Measurements from ENCODE around the gene CCDC12. TPM values are rescaled to one million over a fixed set of nuclear protein-coding genes. Genes with fewer than 3 reads are reported as not detected.

Gene CCDC12
- 15.2 and 17.4 TPM in 2 replicates for total RNA-seq (2014; rRNA removed; shearing (Covaris generic))
- 42.7 and 43.8 TPM in 2 replicates for polyA plus RNA-seq (2016; fragmentation: Nextera tagmentation; extraction: Ambion mirVana)

DNA sequence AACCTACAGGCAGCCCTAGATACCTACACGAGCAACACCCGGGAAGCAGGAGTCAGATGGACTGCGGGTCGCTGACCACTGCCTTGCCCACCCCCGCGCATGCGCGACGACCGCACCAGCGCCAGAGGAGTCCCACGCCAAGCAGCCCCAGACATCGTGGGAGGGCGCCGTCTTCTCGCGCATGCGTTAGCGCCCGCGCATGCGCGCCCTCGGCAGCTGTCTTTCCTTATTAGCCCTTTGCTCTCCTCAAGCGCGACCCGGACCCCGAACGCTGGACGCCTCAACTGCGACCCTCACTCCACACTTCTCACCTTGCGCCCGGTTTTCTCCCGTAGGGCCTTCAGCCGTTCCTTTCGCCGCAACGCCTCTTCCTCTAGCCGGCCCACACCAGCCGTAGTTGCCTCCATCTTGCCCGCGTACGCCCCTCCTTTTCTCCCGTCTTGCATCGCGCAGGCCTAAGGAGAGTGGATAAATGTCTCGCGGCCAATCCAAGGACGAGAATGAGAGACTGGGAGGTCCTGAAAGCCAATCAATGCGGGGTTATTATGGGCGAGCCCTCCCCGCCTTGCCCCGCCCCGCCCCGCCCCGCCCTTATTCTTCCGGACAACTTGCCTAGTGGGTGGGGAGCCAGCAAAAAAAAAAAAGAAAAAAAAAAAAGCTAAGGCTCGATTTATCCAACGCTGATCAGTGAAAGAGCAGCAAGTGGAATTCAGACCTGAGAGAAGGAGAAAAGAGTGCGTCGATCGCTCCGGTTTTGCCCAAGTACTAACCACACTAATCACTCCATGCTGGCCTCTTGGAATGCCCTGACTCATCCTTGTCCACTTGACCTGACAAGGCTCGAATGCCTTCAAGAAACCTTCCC lies at the start of gene CCDC12:
CCDC12 (minus strand) TSS at position 420 of the 865 bp plus-strand sequence; CDS start at position 407, 13 bp downstream.
- H3K9me3 ChIP-seq (ENCODE audit: low read depth): no peaks in the 10 kb centered on the region
- no peaks in the 10 kb centered on the region for H3K27me3 ChIP-seq (replicated peaks; ENCODE audit: insufficient read depth)
- peak within 1 kb of the TSS; percentile 90 for H3K4me3 ChIP-seq
- TF ChIP-seq EZH2 (IDR thresholded peaks at IDR 0.05; ENCODE audit: insufficient read depth, poor library complexity, severe bottlenecking) (no peak), EZH2phosphoT487 (IDR thresholded peaks at IDR 0.05; ENCODE audit: insufficient read depth, low read depth) (no peak)
- H4K20me1 ChIP-seq (ENCODE audit: insufficient read depth): no peaks in the 10 kb centered on the region
- peaks cover 11% of the 10 kb centered on the region; the same call in 1 of the 2 replicates for H3F3A ChIP-seq (ENCODE audit: insufficient read depth)
- peak within 1 kb of the TSS; percentile 93 for H3K9ac ChIP-seq
- H3K27ac ChIP-seq: peak within 1 kb of the TSS; percentile 93
- 1% methylated on average over 54 to 64 of the region's 64 CpGs for WGBS, 2 experiments (ENCODE audit: low coverage in 1 of 2, low lambda C conversion rate in 2 of 2, missing lambda C conversion rate in 2 of 2)
- H3K4me1 ChIP-seq (ENCODE audit: insufficient read depth): peaks cover 12% of the 10 kb centered on the region; the same call in 1 of the 2 replicates
- peaks cover 46% of the 10 kb centered on the region for H3K79me2 ChIP-seq (ENCODE audit: insufficient read depth)
- peak within 1 kb of the TSS; percentile 77 for H2AFZ ChIP-seq
- H3K4me2 ChIP-seq (ENCODE audit: unreplicated experiment): peak within 1 kb of the TSS; percentile 80
- no peaks in the 10 kb centered on the region for H3K36me3 ChIP-seq (ENCODE audit: low read depth)
- H3K9me2 ChIP-seq (ENCODE audit: insufficient read depth): no peaks in the 10 kb centered on the region
- DNase-seq: peak; percentile 99
- in situ Hi-C loops (cut with MboI): no loop called here

DNA sequence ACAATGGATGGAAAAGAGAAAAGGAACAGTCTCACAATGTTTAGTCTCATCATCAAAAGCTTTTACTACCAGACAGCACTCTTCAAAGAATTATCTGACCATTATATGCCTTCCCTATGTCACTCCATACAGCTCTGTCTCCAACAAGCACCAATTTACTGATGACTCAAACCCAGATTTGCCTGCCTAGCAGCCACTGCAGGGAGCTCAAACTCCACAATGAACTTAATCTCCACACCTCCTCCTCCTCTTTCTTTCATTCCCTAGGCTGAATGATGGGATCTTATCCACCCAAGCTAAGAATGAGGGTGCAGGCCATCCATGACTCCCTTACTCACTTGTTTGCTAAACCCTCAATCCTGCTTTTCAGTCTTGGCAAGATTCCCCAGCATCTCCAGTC lies 48.4 kb upstream of the CCDC12 start:
- Histone ChIP-seq H2AFZ (no peak overlapping the region), H3F3A (ENCODE audit: insufficient read depth) (peaks cover 21% of the 10 kb centered on the region), H3K4me2 (ENCODE audit: unreplicated experiment) (no peak overlapping the region), H3K27ac (0 out of 2 replicates have a peak overlapping the region, but pooled peaks have one; percentile 16), H3K9me3 (ENCODE audit: low read depth) (no peaks in the 10 kb centered on the region), H3K79me2 (ENCODE audit: insufficient read depth) (peaks cover 87% of the 10 kb centered on the region), H3K9ac (no peak overlapping the region), H3K36me3 (ENCODE audit: low read depth) (0 out of 2 replicates have a peak, but pooled peaks cover 2% of the 10 kb centered on the region), H3K4me3 (no peak overlapping the region), H4K20me1 (ENCODE audit: insufficient read depth) (no peaks in the 10 kb centered on the region), H3K4me1 (ENCODE audit: insufficient read depth) (peaks cover 17% of the 10 kb centered on the region), H3K9me2 (ENCODE audit: insufficient read depth) (no peaks in the 10 kb centered on the region), H3K27me3 (replicated peaks; ENCODE audit: insufficient read depth) (no peaks in the 10 kb centered on the region)
- TF ChIP-seq EZH2phosphoT487 (IDR thresholded peaks at IDR 0.05; ENCODE audit: insufficient read depth, low read depth): no peak
- TF ChIP-seq EZH2 (IDR thresholded peaks at IDR 0.05; ENCODE audit: insufficient read depth, poor library complexity, severe bottlenecking): no peak
- in situ Hi-C loops (cut with MboI): no loop called here
- peak; percentile 66 for DNase-seq

DNA sequence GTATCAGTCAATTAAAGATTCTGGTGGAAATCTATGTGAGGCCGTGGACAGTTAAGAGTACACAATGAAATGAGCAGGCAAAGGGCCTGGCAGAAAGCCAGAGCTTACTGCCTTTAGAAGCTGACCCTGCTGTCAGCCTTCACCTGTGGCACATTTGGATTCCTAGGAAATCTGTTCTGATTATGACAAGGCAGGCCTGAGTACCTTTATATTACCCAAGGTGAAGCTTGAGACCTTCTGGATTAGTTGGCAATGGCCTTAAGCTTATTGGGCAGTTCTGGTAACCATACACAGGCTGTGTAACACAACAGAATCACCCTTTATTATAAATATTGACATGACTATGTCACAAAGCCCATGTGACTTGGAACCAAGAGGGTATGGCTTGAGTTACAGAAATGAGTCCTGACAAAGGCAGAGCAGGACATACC lies 46.1 kb upstream of the CCDC12 start:
- H3K4me3 ChIP-seq: no peak overlapping the region
- H4K20me1 ChIP-seq (ENCODE audit: insufficient read depth): no peaks in the 10 kb centered on the region
- H3K27ac ChIP-seq: peak overlapping the region; percentile 32
- 7 to 13% methylated on average over 1 of the region's 1 CpG for WGBS, 2 experiments (ENCODE audit: low coverage in 1 of 2, low lambda C conversion rate in 2 of 2, missing lambda C conversion rate in 2 of 2)
- DNase-seq: peak; percentile 40
- peaks cover 7% of the 10 kb centered on the region; the same call in 1 of the 2 replicates for H3K36me3 ChIP-seq (ENCODE audit: low read depth)
- H3K4me2 ChIP-seq (ENCODE audit: unreplicated experiment): peak overlapping the region; percentile 24
- TF ChIP-seq EZH2phosphoT487 (IDR thresholded peaks at IDR 0.05; ENCODE audit: insufficient read depth, low read depth) (no peak), EZH2 (IDR thresholded peaks at IDR 0.05; ENCODE audit: insufficient read depth, poor library complexity, severe bottlenecking) (no peak)
- peaks cover 29% of the 10 kb centered on the region for H3F3A ChIP-seq (ENCODE audit: insufficient read depth)
- in situ Hi-C loops (cut with MboI): no loop called here
- no peaks in the 10 kb centered on the region for H3K9me3 ChIP-seq (ENCODE audit: low read depth)
- H3K9me2 ChIP-seq (ENCODE audit: insufficient read depth): no peaks in the 10 kb centered on the region
- no peak overlapping the region for H3K9ac ChIP-seq
- H3K27me3 ChIP-seq (replicated peaks; ENCODE audit: insufficient read depth): no peaks in the 10 kb centered on the region
- no peak overlapping the region for H2AFZ ChIP-seq
- peaks cover 88% of the 10 kb centered on the region for H3K79me2 ChIP-seq (ENCODE audit: insufficient read depth)
- H3K4me1 ChIP-seq (ENCODE audit: insufficient read depth): peaks cover 23% of the 10 kb centered on the region

DNA sequence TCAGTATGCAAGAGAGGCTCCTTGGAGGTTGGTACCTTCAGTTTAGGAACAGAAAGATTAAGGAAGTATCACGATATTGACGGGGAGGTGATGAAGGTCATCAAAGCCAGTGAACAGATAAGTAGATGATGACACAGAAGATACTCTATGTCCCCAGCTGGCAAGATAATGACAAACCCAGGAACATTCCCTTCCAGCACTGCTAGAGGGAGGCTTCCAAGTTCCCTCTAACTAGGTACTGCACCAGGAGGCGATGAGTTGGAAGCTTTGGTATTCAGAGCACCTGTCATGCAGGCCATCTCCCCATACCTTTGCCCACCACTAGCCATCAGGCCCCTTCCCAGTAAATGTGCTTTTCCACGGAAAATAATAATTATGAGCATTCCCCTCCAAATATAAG lies 43.8 kb upstream of the CCDC12 start:
- 98% methylated on average over 4 of the region's 4 CpGs for WGBS, 2 experiments (ENCODE audit: low coverage in 1 of 2, low lambda C conversion rate in 2 of 2, missing lambda C conversion rate in 2 of 2)
- H3K9me3 ChIP-seq (ENCODE audit: low read depth): no peaks in the 10 kb centered on the region
- DNase-seq: no peak
- no peak for TF ChIP-seq EZH2 (IDR thresholded peaks at IDR 0.05; ENCODE audit: insufficient read depth, poor library complexity, severe bottlenecking)
- no peak for TF ChIP-seq EZH2phosphoT487 (IDR thresholded peaks at IDR 0.05; ENCODE audit: insufficient read depth, low read depth)
- H3K4me1 ChIP-seq (ENCODE audit: insufficient read depth): peaks cover 42% of the 10 kb centered on the region
- in situ Hi-C loops (cut with MboI): no loop called here
- no peaks in the 10 kb centered on the region for H4K20me1 ChIP-seq (ENCODE audit: insufficient read depth)
- H3K27me3 ChIP-seq (replicated peaks; ENCODE audit: insufficient read depth): no peaks in the 10 kb centered on the region
- peaks cover 46% of the 10 kb centered on the region for H3F3A ChIP-seq (ENCODE audit: insufficient read depth)
- no peak overlapping the region for H3K4me3 ChIP-seq
- no peak overlapping the region for H2AFZ ChIP-seq
- peaks cover 69% of the 10 kb centered on the region for H3K79me2 ChIP-seq (ENCODE audit: insufficient read depth)
- H3K27ac ChIP-seq: no peak overlapping the region
- no peak overlapping the region for H3K4me2 ChIP-seq (ENCODE audit: unreplicated experiment)
- H3K9me2 ChIP-seq (ENCODE audit: insufficient read depth): no peaks in the 10 kb centered on the region
- no peak overlapping the region for H3K9ac ChIP-seq
- peaks cover 7% of the 10 kb centered on the region; the same call in 1 of the 2 replicates for H3K36me3 ChIP-seq (ENCODE audit: low read depth)

Data from GM23248 (cell line).